ENCODE data around the gene ATG16L2. TPM values are rescaled to one million over a fixed set of nuclear protein-coding genes. Genes with fewer than 3 reads are reported as not detected.

The ATG16L2 gene
- total and polyA plus RNA-seq, 4 donors: 42.6 to 86.0 (median 61.4) TPM

GRCh38 chr11:72836111-72836510, 21.9 kb downstream of the ATG16L2 start:
- TF ChIP-seq CTCF (IDR thresholded peaks at IDR 0.05; ENCODE audit: control extremely low read depth, extremely low read depth): no peak
- Histone ChIP-seq H3K9me3 (ENCODE audit: control insufficient read depth in 4 of 4, insufficient read depth in 3 of 4, low read length in 3 of 4) (no peaks in the 10 kb centered on the region), H3K4me1 (ENCODE audit: control insufficient read depth in 5 of 5, insufficient read depth in 5 of 5, low read length in 5 of 5) (peaks cover 4 to 43% (median 19%) of the 10 kb centered on the region in 5 donors), H3K27ac (ENCODE audit: low read depth in 1 of 2, low read length in 1 of 2) (peak overlapping the region; percentile 57 to 77), H3K36me3 (ENCODE audit: control insufficient read depth in 4 of 4, insufficient read depth in 4 of 4, low read length in 4 of 4) (peaks cover 4 to 18% (median 13%) of the 10 kb centered on the region in 4 donors), H3K4me3 (no peak overlapping the region), H3K27me3 (ENCODE audit: control insufficient read depth in 3 of 3, insufficient read depth in 3 of 3, low read length in 2 of 3) (no peaks in the 10 kb centered on the region), H3K9ac (ENCODE audit: insufficient read depth in 1 of 2, low read length in 2 of 2) (no peak overlapping the region)
- peak; percentile 75 to 79 (median 78) for DNase-seq
- WGBS, 2 donors: 49 to 72% methylated on average over 4 of the region's 4 CpGs
- ATAC-seq (ENCODE audit: insufficient read depth, low FRiP score): no peak

- peak overlapping the region in 1 of 2 donors; percentile 55 for H3K27ac ChIP-seq (ENCODE audit: low read depth in 1 of 2, low read length in 1 of 2)
- H3K36me3 ChIP-seq (ENCODE audit: control insufficient read depth in 4 of 4, insufficient read depth in 4 of 4, low read length in 4 of 4): peaks cover 4 to 28% (median 12%) of the 10 kb centered on the region in 4 donors
These were observed 24.6 kb downstream of the ATG16L2 start for GRCh38 chr11:72838691-72839305.

GRCh38 chr11:72840780-72841179, 26.6 kb downstream of the ATG16L2 start:
- peaks cover 2 to 37% (median 12%) of the 10 kb centered on the region in 5 donors for H3K4me1 ChIP-seq (ENCODE audit: control insufficient read depth in 5 of 5, insufficient read depth in 5 of 5, low read length in 5 of 5)
- H3K9me3 ChIP-seq (ENCODE audit: control insufficient read depth in 4 of 4, insufficient read depth in 3 of 4, low read length in 3 of 4): no peaks in the 10 kb centered on the region
- DNase-seq (no peak), ATAC-seq (ENCODE audit: insufficient read depth, low FRiP score) (no peak)
- WGBS, 2 donors: 94 to 95% methylated on average over 4 of the region's 4 CpGs
- no peaks in the 10 kb centered on the region for H3K27me3 ChIP-seq (ENCODE audit: control insufficient read depth in 3 of 3, insufficient read depth in 3 of 3, low read length in 2 of 3)
- H3K27ac ChIP-seq (ENCODE audit: low read depth in 1 of 2, low read length in 1 of 2): no peak overlapping the region
- peaks cover 4 to 31% (median 12%) of the 10 kb centered on the region in 4 donors for H3K36me3 ChIP-seq (ENCODE audit: control insufficient read depth in 4 of 4, insufficient read depth in 4 of 4, low read length in 4 of 4)
- H3K9ac ChIP-seq (ENCODE audit: insufficient read depth in 1 of 2, low read length in 2 of 2): no peak overlapping the region
- no peak for TF ChIP-seq CTCF (IDR thresholded peaks at IDR 0.05; ENCODE audit: control extremely low read depth, extremely low read depth)
- H3K4me3 ChIP-seq: no peak overlapping the region

More at GRCh38 chr11:72838691-72839305, 24.6 kb downstream of the ATG16L2 start:
- Histone ChIP-seq H3K4me1 (ENCODE audit: control insufficient read depth in 5 of 5, insufficient read depth in 5 of 5, low read length in 5 of 5) (peaks cover 0 to 40% (median 10%) of the 10 kb centered on the region in 5 donors), H3K4me3 (no peak overlapping the region), H3K27me3 (ENCODE audit: control insufficient read depth in 3 of 3, insufficient read depth in 3 of 3, low read length in 2 of 3) (no peaks in the 10 kb centered on the region), H3K9me3 (ENCODE audit: control insufficient read depth in 4 of 4, insufficient read depth in 3 of 4, low read length in 3 of 4) (no peaks in the 10 kb centered on the region), H3K9ac (ENCODE audit: insufficient read depth in 1 of 2, low read length in 2 of 2) (no peak overlapping the region)
- DNase-seq (no peak), ATAC-seq (ENCODE audit: insufficient read depth, low FRiP score) (no peak)
- no peak for TF ChIP-seq CTCF (IDR thresholded peaks at IDR 0.05; ENCODE audit: control extremely low read depth, extremely low read depth)
- WGBS, 2 donors: 49 to 57% methylated on average over 4 of the region's 4 CpGs

Measured in lung (tissue), 12 donors.